ENCODE data around the gene GPR27. TPM values are rescaled to one million over a fixed set of nuclear protein-coding genes. Genes with fewer than 3 reads are reported as not detected.

The GPR27 gene
- total RNA-seq: 10 to 100 TPM; 11.2 to 29.1 TPM

GRCh38 chr3:71753701-71754609 lies at the start of gene GPR27:
Gene GPR27 (plus strand): TSS chr3:71753855. CDS start chr3:71754050, 195 bp downstream.
- no peaks in the 10 kb centered on the region for H3K27me3 ChIP-seq (replicated peaks; ENCODE audit: insufficient read depth)
- H3K36me3 ChIP-seq: no peaks in the 10 kb centered on the region
- no peaks in the 10 kb centered on the region for H3K4me1 ChIP-seq (replicated peaks)
- intact Hi-C loops (cut with DNase I): no loop called here
- under 1% methylated on average over 115 of the region's 131 CpGs for WGBS
- no peaks in the 10 kb centered on the region for H3K9me3 ChIP-seq
- no peak for TF ChIP-seq POLR2AphosphoS5 (IDR thresholded peaks at IDR 0.05)
- no peak for TF ChIP-seq POLR2A (IDR thresholded peaks at IDR 0.05)
- H3K27ac ChIP-seq: peak within 1 kb of the TSS; percentile 26 to 41
- peak within 1 kb of the TSS; percentile 49 for H3K4me3 ChIP-seq
- DNase-seq (ENCODE audit: low spot score): no peak

- TF ChIP-seq POLR2AphosphoS5 (IDR thresholded peaks at IDR 0.05) (no peak), POLR2A (IDR thresholded peaks at IDR 0.05) (no peak), CTCF (IDR thresholded peaks at IDR 0.05) (no peak)
- Histone ChIP-seq H3K27me3 (replicated peaks; ENCODE audit: insufficient read depth) (no peaks in the 10 kb centered on the region), H3K36me3 (no peaks in the 10 kb centered on the region), H3K9me3 (no peaks in the 10 kb centered on the region), H3K27ac (no peak overlapping the region), H3K4me3 (no peak overlapping the region), H3K4me1 (replicated peaks) (no peaks in the 10 kb centered on the region)
- no peak for DNase-seq (ENCODE audit: low spot score)
- intact Hi-C loops (cut with DNase I): no loop called here
These were observed 48.7 kb upstream of the GPR27 start for GRCh38 chr3:71704915-71705314.

- Histone ChIP-seq H3K4me3 (no peak overlapping the region), H3K27ac (no peak overlapping the region), H3K36me3 (no peaks in the 10 kb centered on the region), H3K9me3 (no peaks in the 10 kb centered on the region), H3K27me3 (replicated peaks; ENCODE audit: insufficient read depth) (no peaks in the 10 kb centered on the region), H3K4me1 (replicated peaks) (no peaks in the 10 kb centered on the region)
- intact Hi-C loops (cut with DNase I): no loop called here
- 86% methylated on average over 5 of the region's 5 CpGs for WGBS
- DNase-seq (ENCODE audit: low spot score): no peak
- TF ChIP-seq POLR2A (IDR thresholded peaks at IDR 0.05) (no peak), CTCF (IDR thresholded peaks at IDR 0.05) (no peak), POLR2AphosphoS5 (IDR thresholded peaks at IDR 0.05) (no peak)
These were observed 48.0 kb upstream of the GPR27 start for GRCh38 chr3:71705681-71706080.

GRCh38 chr3:71707595-71707994 lies 46.1 kb upstream of the GPR27 start:
- TF ChIP-seq POLR2AphosphoS5 (IDR thresholded peaks at IDR 0.05) (no peak), CTCF (IDR thresholded peaks at IDR 0.05) (no peak), POLR2A (IDR thresholded peaks at IDR 0.05) (no peak)
- Histone ChIP-seq H3K27ac (no peak overlapping the region), H3K9me3 (no peaks in the 10 kb centered on the region), H3K4me1 (replicated peaks) (no peaks in the 10 kb centered on the region), H3K27me3 (replicated peaks; ENCODE audit: insufficient read depth) (no peaks in the 10 kb centered on the region), H3K36me3 (no peaks in the 10 kb centered on the region), H3K4me3 (no peak overlapping the region)
- intact Hi-C loops (cut with DNase I): no loop called here
- 87% methylated on average over 5 of the region's 5 CpGs for WGBS
- DNase-seq (ENCODE audit: low spot score): no peak

- Histone ChIP-seq H3K27me3 (replicated peaks; ENCODE audit: insufficient read depth) (no peaks in the 10 kb centered on the region), H3K27ac (no peak overlapping the region), H3K36me3 (no peaks in the 10 kb centered on the region), H3K4me3 (no peak overlapping the region), H3K9me3 (no peaks in the 10 kb centered on the region), H3K4me1 (replicated peaks) (no peaks in the 10 kb centered on the region)
- DNase-seq (ENCODE audit: low spot score): no peak
- 75% methylated on average over 7 of the region's 7 CpGs for WGBS
- intact Hi-C loops (cut with DNase I): no loop called here
- no peak for TF ChIP-seq POLR2A (IDR thresholded peaks at IDR 0.05)
- no peak for TF ChIP-seq POLR2AphosphoS5 (IDR thresholded peaks at IDR 0.05)
- TF ChIP-seq CTCF (IDR thresholded peaks at IDR 0.05): no peak
These were observed 45.1 kb upstream of the GPR27 start for GRCh38 chr3:71708476-71709105.

All from prostate gland (tissue), 2 donors.